ENCODE results near the gene CENPN. TPM values are rescaled to one million over a fixed set of nuclear protein-coding genes. Genes with fewer than 3 reads are reported as not detected.

CENPN gene
- total RNA-seq, 1 experiment from 2014 or later: 78.6 TPM

- Histone ChIP-seq H3K4ac (ENCODE audit: low read depth, low read length) (no peak overlapping the region), H3T11ph (ENCODE audit: low read length) (no peak overlapping the region), H3K4me2 (ENCODE audit: insufficient read depth, insufficient read length, low read length) (no peak overlapping the region), H2BK5ac (ENCODE audit: insufficient read length, low read length) (no peak overlapping the region), H2BK20ac (ENCODE audit: low read depth, low read length, poor library complexity, severe bottlenecking) (no peak overlapping the region), H2BK120ac (ENCODE audit: low read depth, low read length, poor library complexity, severe bottlenecking) (no peak overlapping the region), H4K8ac (replicated peaks; ENCODE audit: insufficient read length, low read depth, low read length) (no peak overlapping the region), H3K23me2 (ENCODE audit: insufficient read length, low read depth, low read length, poor library complexity, severe bottlenecking) (no peaks in the 10 kb centered on the region), H3K9me3 (ENCODE audit: control insufficient read depth, low read depth, low read length) (no peaks in the 10 kb centered on the region), H4K20me1 (ENCODE audit: control insufficient read depth, insufficient read depth, insufficient read length) (no peaks in the 10 kb centered on the region), H3K4me1 (ENCODE audit: insufficient read depth, low read length) (no peaks in the 10 kb centered on the region), H2AFZ (ENCODE audit: low read length) (no peak overlapping the region), H3K23ac (ENCODE audit: insufficient read length, low read depth, low read length) (no peak overlapping the region), H3K27me3 (ENCODE audit: insufficient read depth, low read length) (no peaks in the 10 kb centered on the region), H2BK12ac (ENCODE audit: insufficient read length, low read depth, low read length) (no peak overlapping the region), H4K5ac (ENCODE audit: insufficient read length, low read depth, low read length) (no peak overlapping the region), H4K91ac (ENCODE audit: insufficient read length, low read depth, low read length) (no peak overlapping the region), H3K14ac (ENCODE audit: insufficient read depth, low read length) (no peak overlapping the region), H2AK5ac (ENCODE audit: insufficient read length, low read length) (no peak overlapping the region), H2BK15ac (ENCODE audit: low read depth, low read length) (no peak overlapping the region), H3K9ac (ENCODE audit: extremely low read depth, insufficient read length, low read length) (no peak overlapping the region), H3K27ac (ENCODE audit: insufficient read length, low read depth, low read length) (no peak overlapping the region), H3K79me2 (ENCODE audit: insufficient read depth, low read length) (no peaks in the 10 kb centered on the region; the same call in 1 of the 2 replicates), H3K79me1 (ENCODE audit: insufficient read depth, low read depth, low read length, poor library complexity, severe bottlenecking) (peaks cover 5% of the 10 kb centered on the region), H3K18ac (ENCODE audit: insufficient read length, low read depth, low read length) (no peak overlapping the region), H3K56ac (ENCODE audit: insufficient read length, low read depth, low read length) (no peak overlapping the region)
- Mint-ChIP-seq H3K4me3 (no peak overlapping the region), H3K36me3 (ENCODE audit: insufficient read depth in 1 of 3, low read depth in 3 of 3) (peaks cover 3 to 14% (median 4%) of the 10 kb centered on the region in 3 experiments; a peak in 5 of 7 replicates), H3K27ac (peak overlapping the region in 1 of 3 experiments; percentile 13; a peak in 1 of 7 replicates), H3K9me3 (no peaks in the 10 kb centered on the region), H3K4me1 (peaks cover 4 to 9% of the 10 kb centered on the region in 2 experiments), H3K27me3 (ENCODE audit: low read depth) (no peaks in the 10 kb centered on the region; the same call in 1 of the 2 replicates)
- WGBS (ENCODE audit: extremely low coverage, insufficient read length, low lambda C conversion rate): no CpG with 5 or more reads among the region's 6 CpGs
- no peak for TF ChIP-seq CTCF (conservative IDR thresholded peaks at IDR 0.05)
- no peak for DNase-seq
These were observed 13.7 kb upstream of the CENPN start for GRCh38 chr16:80993307-80993706.
